Measurements from ENCODE around the gene TCF25. TPM values are rescaled to one million over a fixed set of nuclear protein-coding genes. Genes with fewer than 3 reads are reported as not detected.

The TCF25 gene
- total RNA-seq, 3 donors from 2014 or later = 169 to 243 (median 176) TPM

DNA sequence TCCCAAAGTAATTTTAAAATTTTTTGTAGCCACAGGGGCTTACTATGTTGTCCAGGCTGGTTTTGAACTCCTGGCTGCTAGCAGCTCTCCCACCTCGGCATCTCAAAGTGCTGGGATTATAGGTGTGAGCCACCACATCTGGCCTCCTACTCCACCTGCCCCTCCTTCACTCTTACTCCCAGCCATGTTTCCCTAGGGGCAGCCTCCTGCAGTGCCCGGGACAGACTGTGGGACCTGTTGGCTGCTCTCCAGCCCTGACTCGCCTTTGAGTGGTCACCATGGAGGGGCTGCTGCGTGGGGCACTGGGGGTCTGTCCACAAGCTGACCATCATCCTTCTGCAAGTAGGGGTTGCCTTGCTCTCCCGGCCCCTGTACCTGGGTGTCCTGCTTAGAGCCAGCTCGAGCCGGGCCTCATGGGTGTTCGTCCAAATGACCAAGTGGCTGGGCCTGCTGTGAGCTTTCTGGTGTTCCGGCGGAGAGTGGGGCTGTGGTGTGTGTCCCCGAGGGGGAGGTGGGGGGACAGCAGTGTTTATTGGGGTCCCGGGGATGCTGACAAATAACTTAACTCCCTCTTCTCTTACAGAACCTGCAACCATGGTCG is 28.6 kb upstream of the TCF25 start:
- Histone ChIP-seq H3K36me3 (no peaks in the 10 kb centered on the region), H3K4me1 (peaks cover 0 to 7% of the 10 kb centered on the region in 2 donors), H3K27me3 (no peaks in the 10 kb centered on the region), H3K9me3 (no peaks in the 10 kb centered on the region), H3K27ac (no peak overlapping the region), H3K4me3 (no peak overlapping the region)
- intact Hi-C loops (cut with DNase I; ENCODE audit: low total_unique reads) = no loop called here
- DNase-seq (ENCODE audit: low spot score in 2 of 2) = no peak
- TF ChIP-seq, protein P1, sequence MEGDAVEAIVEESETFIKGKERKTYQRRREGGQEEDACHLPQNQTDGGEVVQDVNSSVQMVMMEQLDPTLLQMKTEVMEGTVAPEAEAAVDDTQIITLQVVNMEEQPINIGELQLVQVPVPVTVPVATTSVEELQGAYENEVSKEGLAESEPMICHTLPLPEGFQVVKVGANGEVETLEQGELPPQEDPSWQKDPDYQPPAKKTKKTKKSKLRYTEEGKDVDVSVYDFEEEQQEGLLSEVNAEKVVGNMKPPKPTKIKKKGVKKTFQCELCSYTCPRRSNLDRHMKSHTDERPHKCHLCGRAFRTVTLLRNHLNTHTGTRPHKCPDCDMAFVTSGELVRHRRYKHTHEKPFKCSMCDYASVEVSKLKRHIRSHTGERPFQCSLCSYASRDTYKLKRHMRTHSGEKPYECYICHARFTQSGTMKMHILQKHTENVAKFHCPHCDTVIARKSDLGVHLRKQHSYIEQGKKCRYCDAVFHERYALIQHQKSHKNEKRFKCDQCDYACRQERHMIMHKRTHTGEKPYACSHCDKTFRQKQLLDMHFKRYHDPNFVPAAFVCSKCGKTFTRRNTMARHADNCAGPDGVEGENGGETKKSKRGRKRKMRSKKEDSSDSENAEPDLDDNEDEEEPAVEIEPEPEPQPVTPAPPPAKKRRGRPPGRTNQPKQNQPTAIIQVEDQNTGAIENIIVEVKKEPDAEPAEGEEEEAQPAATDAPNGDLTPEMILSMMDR (IDR thresholded peaks at IDR 0.05) = no peak
- TF ChIP-seq POLR2A (IDR thresholded peaks at IDR 0.05) (no peak), POLR2AphosphoS5 (IDR thresholded peaks at IDR 0.05) (no peak)

DNA sequence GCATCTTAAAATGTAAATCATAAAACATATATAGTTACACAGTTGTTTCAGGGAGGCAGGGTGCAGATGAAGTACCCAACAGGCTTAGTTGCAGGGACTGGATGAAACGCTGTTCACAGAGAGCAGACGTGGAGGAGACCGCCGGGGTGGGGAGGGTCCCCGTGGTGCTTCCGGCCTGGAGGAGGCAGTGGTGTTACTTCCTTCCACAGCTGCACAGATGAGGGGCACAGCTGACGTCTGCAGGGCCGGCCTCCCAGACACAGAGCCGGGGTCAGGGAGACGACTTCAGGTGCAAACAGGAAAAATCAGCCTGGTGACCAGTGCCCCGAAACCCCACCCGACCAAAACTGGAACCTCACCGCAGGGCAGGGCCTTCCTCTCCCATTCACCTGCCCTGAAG is 28.0 kb upstream of the TCF25 start:
- H3K27ac ChIP-seq = no peak overlapping the region
- no peak for DNase-seq (ENCODE audit: low spot score in 2 of 2)
- H3K27me3 ChIP-seq = no peaks in the 10 kb centered on the region
- no peaks in the 10 kb centered on the region for H3K36me3 ChIP-seq
- intact Hi-C loops (cut with DNase I; ENCODE audit: low total_unique reads) = no loop called here
- peaks cover 0 to 7% of the 10 kb centered on the region in 2 donors for H3K4me1 ChIP-seq
- no peak overlapping the region for H3K4me3 ChIP-seq
- no peaks in the 10 kb centered on the region for H3K9me3 ChIP-seq
- TF ChIP-seq POLR2AphosphoS5 (IDR thresholded peaks at IDR 0.05) = no peak
- TF ChIP-seq, protein P1 (IDR thresholded peaks at IDR 0.05) = no peak
- TF ChIP-seq POLR2A (IDR thresholded peaks at IDR 0.05) = no peak

DNA sequence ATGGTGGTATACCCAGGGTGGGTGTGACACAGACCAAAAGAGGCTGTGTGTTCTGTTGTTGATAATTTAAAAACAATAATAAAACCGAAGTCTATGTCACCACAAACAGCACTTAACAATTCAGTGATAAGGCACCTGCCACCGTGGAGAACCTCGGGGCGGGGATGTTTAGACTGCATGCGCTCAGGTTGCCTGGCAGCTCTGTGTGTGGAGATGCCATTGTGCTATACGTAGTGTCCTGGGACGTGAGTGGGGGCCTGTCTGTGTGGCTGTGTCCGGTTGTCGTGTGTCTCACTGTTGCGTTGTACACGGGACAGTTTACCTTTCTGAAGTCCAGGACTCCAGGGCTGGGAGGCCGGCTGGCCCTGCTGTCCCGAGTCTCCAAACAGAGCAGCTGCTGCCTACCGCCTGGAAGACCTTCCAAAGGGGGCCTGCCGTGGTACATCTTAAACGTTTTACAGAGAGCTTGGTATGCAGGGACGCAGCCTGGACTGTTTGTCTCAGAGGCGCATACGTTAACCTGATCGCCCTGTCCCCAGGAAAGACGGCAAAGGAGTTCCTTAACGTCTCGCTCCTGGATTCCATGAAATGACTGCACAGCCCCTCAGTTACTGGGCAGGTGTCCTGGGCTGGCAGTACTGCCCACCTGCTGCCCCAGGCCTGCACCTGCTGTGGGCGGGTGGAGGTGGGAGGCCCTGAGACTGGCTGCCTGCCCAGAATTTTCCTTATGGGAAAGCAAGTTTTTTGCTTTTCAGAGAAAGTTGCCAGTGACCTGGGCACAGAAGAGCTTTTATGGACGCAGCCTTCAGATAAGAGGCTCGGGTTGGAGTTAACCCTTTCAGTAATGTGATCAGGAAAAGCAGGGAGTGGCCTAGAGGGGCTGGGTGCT is 26.1 kb upstream of the TCF25 start:
- Histone ChIP-seq H3K4me1 (peaks cover 0 to 7% of the 10 kb centered on the region in 2 donors), H3K36me3 (no peaks in the 10 kb centered on the region), H3K4me3 (no peak overlapping the region), H3K27me3 (no peaks in the 10 kb centered on the region), H3K9me3 (no peaks in the 10 kb centered on the region), H3K27ac (no peak overlapping the region)
- TF ChIP-seq, protein P1 (IDR thresholded peaks at IDR 0.05) = no peak
- TF ChIP-seq POLR2A (IDR thresholded peaks at IDR 0.05) = no peak
- no peak for TF ChIP-seq POLR2AphosphoS5 (IDR thresholded peaks at IDR 0.05)
- intact Hi-C loops (cut with DNase I; ENCODE audit: low total_unique reads) = no loop called here
- no peak for DNase-seq (ENCODE audit: low spot score in 2 of 2)

DNA sequence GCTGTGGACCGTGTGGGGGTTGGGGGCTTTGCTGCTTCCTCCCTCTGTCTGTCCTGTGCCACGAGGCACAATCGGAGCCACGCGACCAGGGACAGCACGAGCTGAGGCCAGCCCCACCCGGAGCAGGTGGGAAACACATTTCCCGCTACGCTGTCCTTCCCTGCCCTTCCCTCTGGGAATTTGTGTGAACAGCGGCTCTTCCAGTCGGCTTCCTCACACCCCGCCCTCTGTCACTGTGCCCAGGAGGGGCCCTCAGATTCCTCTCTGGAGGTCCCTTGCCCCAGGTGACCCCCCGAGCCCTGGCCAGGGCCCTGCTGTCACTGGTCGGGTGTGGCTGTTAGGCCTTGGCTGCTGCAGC is 25.5 kb upstream of the TCF25 start:
- no peak overlapping the region for H3K4me3 ChIP-seq
- H3K27me3 ChIP-seq = no peaks in the 10 kb centered on the region
- peaks cover 0 to 3% of the 10 kb centered on the region in 2 donors for H3K4me1 ChIP-seq
- H3K9me3 ChIP-seq = no peaks in the 10 kb centered on the region
- intact Hi-C loops (cut with DNase I; ENCODE audit: low total_unique reads) = no loop called here
- H3K36me3 ChIP-seq = no peaks in the 10 kb centered on the region
- TF ChIP-seq, protein P1 (IDR thresholded peaks at IDR 0.05) = no peak
- TF ChIP-seq POLR2A (IDR thresholded peaks at IDR 0.05) (no peak), POLR2AphosphoS5 (IDR thresholded peaks at IDR 0.05) (no peak)
- DNase-seq (ENCODE audit: low spot score in 2 of 2) = no peak
- no peak overlapping the region for H3K27ac ChIP-seq

DNA sequence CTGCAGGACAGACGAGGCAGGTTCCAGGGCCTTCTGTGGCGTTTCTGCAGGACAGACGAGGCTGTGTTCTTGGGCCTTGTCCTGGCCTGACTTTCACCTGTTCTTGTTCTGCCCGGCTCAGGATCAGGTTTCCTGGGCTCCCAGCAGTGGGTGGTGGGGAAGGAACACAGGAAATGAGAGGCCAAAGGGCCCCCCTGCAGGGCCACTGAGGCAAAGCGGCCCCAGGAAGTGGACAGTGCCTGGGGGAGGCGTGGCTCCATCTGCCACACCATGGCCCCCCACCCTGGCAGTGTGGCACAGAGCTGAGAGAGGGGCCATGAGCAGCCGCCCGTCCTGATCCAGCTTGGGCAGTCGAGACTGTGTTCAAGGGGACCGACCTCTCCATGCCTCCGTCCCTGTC is 24.4 kb upstream of the TCF25 start:
- no peaks in the 10 kb centered on the region for H3K27me3 ChIP-seq
- H3K4me1 ChIP-seq = no peaks in the 10 kb centered on the region
- intact Hi-C loops (cut with DNase I; ENCODE audit: low total_unique reads) = no loop called here
- no peaks in the 10 kb centered on the region for H3K36me3 ChIP-seq
- TF ChIP-seq POLR2A (IDR thresholded peaks at IDR 0.05) (no peak), POLR2AphosphoS5 (IDR thresholded peaks at IDR 0.05) (no peak)
- TF ChIP-seq, protein P1 (IDR thresholded peaks at IDR 0.05) = no peak
- no peak overlapping the region for H3K27ac ChIP-seq
- no peak for DNase-seq (ENCODE audit: low spot score in 2 of 2)
- H3K9me3 ChIP-seq = no peaks in the 10 kb centered on the region
- no peak overlapping the region for H3K4me3 ChIP-seq
